ENCODE measurements around the gene DUSP22. TPM values are rescaled to one million over a fixed set of nuclear protein-coding genes. Genes with fewer than 3 reads are reported as not detected.

DUSP22 gene
- total and polyA plus RNA-seq, 9 of the 15 experiments (the other 6 are each of a cell fraction or from before 2014, with no cell fraction given): 9.3 to 19.4 (median 11.8) TPM

DNA sequence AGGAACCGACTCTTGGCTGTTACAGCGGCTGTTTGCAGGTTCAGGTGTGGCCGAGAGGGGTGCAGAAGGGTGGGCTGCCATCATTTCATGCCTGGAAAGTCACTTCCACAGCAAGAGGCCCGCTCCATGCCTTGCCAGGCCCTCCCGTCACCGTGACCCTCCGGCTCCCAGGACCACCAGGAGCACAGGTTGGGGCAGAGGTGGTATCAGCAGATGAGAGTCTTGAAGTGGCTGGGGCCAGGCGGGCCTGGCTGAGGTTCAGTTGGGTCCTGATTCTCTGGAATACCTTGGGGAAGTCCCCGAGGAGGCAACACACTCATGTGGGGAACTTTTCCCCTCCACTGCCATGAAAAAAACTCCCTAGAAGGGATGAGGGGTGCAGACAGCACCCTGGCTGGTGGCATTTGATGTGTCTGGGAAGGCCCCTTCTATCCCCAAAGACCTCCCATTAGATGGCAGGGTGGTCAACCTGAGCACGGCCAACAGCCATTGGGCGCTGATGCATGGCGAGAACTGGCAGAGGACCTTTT lies 65.0 kb downstream of the DUSP22 start:
- intact Hi-C loops (cut with micrococcal nuclease): no loop called here
- FAIRE-seq (no peak), ATAC-seq (no peak), DNase-seq (ENCODE audit: extremely low read depth in 1 of 4, low spot score in 3 of 4) (no peak)
- H3K9me3 ChIP-seq (replicated peaks; ENCODE audit: control insufficient read depth, insufficient read depth, low read depth, low read length): no peaks in the 10 kb centered on the region
- no peak overlapping the region for H2AFZ ChIP-seq (ENCODE audit: low read depth, low read length)
- no peaks in the 10 kb centered on the region for H3K9me1 ChIP-seq (ENCODE audit: control insufficient read depth, insufficient read depth, low read length)
- POLR2A ChIA-PET: no interaction called here
- H3K4me2 ChIP-seq (ENCODE audit: insufficient read depth, low read length): no peak overlapping the region
- no peaks in the 10 kb centered on the region for H3K79me2 ChIP-seq (ENCODE audit: control insufficient read depth, insufficient read depth, low read length)
- H4K20me1 ChIP-seq (replicated peaks; ENCODE audit: control insufficient read depth, insufficient read depth, low read length): peaks cover 11% of the 10 kb centered on the region
- no peaks in the 10 kb centered on the region for H3K36me3 ChIP-seq (ENCODE audit: control insufficient read depth, insufficient read depth, low read length)
- no peak overlapping the region for H3K4me3 ChIP-seq
- H3K27me3 ChIP-seq (ENCODE audit: control insufficient read depth in 2 of 2, insufficient read depth in 2 of 2, low read length in 2 of 2): peaks cover 38 to 76% of the 10 kb centered on the region in 2 experiments
- in situ Hi-C loops (cut with MboI): no loop called here
- TF ChIP-seq NR4A1 (CRISPR knock-in tag; IDR thresholded peaks at IDR 0.05): no peak
- TF ChIP-seq NR4A1 (tag; IDR thresholded peaks at IDR 0.05): no peak
- no peak for TF ChIP-seq SAFB2 (IDR thresholded peaks at IDR 0.05; ENCODE audit: borderline replicate concordance, low read depth, low read length, severe bottlenecking)
- TF ChIP-seq, protein P1, sequence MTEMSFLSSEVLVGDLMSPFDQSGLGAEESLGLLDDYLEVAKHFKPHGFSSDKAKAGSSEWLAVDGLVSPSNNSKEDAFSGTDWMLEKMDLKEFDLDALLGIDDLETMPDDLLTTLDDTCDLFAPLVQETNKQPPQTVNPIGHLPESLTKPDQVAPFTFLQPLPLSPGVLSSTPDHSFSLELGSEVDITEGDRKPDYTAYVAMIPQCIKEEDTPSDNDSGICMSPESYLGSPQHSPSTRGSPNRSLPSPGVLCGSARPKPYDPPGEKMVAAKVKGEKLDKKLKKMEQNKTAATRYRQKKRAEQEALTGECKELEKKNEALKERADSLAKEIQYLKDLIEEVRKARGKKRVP (CRISPR knock-in tag; IDR thresholded peaks at IDR 0.05): no peak
- no peak for TF ChIP-seq BCL6 (CRISPR knock-in tag; IDR thresholded peaks at IDR 0.05)
- no peak for TF ChIP-seq MAX (CRISPR knock-in tag; IDR thresholded peaks at IDR 0.05)
- no peak overlapping the region for H3K27ac ChIP-seq (ENCODE audit: extremely low read depth, low read depth, low read length)
- CTCF ChIA-PET (ENCODE audit: low intra/inter-chr PET ratio): no interaction called here
- WGBS (ENCODE audit: insufficient coverage, low coverage, missing lambda C conversion rate): 9% methylated on average over 12 of the region's 12 CpGs
- no TSS peak for BruUV-seq (replicated peaks)
- H3K4me1 ChIP-seq (replicated peaks in 1 of 2; ENCODE audit: control insufficient read depth in 2 of 2, insufficient read depth in 2 of 2, low read length in 2 of 2): 0 out of 5 replicates have a peak, but pooled peaks cover 0 to 2% of the 10 kb centered on the region in 2 experiments
- H3K9ac ChIP-seq (ENCODE audit: insufficient read depth in 1 of 2, low read depth in 2 of 2, low read length in 2 of 2): no peak overlapping the region
